GM19467 (cell line): ENCODE data around the gene MRPS18A.
A peak's percentile ranks its signal among the peaks of the same experiment; 100 is the strongest.

Source experiments
- ATAC-seq: cut with Tn5 transposase; IDR thresholded peaks from one replicate; pipeline ENCODE4 v1.9.1; 2021; ENCODE audit warnings: mild to moderate bottlenecking, moderate library complexity; ENCODE audit not compliant: unreplicated experiment

The MRPS18A gene

GRCh38 chr6:43687437-43688347, at the start of gene MRPS18A:
Gene MRPS18A, minus strand, starts transcription at chr6:43687791. Its CDS starts 12 bp downstream, at chr6:43687779.
- ATAC-seq: peak; percentile 79

DNA sequence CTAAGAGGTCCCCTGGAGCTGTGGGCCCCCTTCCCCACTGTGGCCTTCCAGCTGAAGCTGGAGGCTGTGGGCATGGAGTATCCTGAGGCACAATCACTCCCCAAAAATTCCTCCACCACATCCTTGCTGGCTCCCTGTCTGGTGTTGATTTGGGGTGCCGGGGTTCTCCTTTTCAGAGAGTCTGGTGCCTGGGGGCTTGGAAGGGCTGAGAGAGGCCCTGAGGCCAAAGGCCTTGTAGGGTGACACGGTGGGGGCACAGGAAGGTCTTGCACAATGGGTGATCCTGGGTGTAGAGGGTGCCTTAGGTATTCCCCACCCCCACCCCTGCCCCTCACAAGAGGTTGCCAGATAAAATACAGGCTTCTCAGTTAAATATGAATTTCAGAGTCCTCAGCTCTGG, 49.3 kb upstream of the MRPS18A start:
- no peak for ATAC-seq

DNA sequence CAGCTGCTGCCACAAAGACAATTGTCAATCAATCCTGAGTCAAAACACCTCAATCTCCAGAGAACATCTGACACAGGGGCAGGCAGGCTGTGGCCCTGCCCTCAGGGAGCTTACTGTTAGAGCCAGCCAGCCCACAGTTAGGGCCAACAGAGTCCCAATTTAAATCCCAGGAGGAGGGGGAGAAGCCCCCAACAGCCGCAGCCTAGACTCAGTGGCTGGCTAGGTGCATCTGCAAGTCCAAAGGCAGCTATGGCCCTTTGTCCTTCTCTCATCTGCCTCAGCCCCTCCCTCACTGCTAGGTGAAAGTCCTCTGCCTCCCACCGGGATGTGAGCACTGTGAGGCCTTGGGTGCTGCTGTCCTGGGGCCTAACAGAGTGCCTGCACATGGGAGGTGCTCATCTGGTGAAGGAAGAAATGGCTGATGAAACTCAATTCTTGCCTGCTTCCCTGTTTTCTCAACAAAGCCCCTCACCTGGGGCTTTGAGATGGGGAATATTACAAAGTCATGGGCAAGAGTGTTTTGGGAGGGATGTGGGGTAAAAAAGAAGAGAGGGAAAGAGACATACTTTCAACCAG, 48.7 kb upstream of the MRPS18A start:
- no peak for ATAC-seq

- ATAC-seq: no peak
These were observed 48.1 kb upstream of the MRPS18A start for GRCh38 chr6:43735642-43736199.

DNA sequence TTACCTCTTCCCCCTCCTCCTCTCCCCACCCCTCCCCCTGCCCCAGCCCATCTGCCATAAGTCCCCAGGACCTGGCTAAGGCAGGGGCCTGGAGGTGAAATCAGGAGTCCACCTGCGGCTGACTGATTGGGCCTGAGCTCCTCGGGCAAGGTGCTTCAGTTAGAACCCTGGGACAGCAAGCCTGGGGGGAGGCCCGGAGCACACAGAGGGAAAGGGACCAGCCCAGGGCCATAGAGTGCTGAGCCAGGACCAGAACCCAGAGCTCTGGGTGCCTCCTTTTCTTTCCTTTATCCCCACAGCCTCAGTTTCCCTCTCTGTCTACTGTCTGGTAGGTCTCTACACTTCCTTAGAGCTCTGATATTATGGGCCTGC, 46.7 kb upstream of the MRPS18A start:
- no peak for ATAC-seq

DNA sequence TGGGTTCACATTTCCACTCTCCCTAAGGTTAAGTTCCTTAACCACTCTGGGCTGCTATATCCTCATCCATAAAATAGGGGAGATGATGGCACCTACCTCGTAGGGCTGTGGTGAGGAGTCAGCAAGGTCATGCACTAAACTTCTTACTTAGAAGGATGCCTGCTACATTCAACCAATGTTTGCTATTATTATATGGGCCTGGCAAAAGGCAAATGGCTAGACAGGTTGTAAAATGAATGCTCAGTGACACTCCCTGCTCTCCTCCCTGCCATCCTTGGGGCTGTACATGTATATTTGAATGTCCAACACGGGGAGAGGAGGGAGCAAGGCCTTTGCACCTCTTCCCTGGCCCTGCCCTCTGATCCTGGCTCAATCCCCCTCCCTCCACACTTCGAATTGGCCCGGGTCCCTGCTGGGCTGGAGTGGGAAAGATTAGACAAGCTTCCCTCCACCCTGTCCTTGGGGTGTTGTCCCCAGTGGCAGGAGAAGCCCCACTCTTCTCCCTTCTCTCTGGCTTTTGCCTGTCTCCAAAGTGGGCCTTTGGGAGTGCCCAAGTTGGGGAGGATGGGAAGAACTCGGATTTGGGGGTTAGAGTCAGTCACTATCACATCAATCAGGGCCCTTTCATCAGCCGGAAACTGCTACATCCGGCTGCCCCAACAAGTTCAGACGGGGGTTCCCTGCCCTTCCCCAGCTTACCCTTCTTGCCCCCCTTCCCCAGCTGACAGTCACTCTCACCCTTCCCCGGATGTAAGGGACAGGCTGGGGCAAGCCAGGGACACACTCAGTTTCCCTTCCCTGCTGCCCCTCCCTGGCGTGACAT, 46.1 kb upstream of the MRPS18A start:
- no peak for ATAC-seq

GRCh38 chr6:43730634-43731033, 43.0 kb upstream of the MRPS18A start:
- ATAC-seq: no peak

DNA sequence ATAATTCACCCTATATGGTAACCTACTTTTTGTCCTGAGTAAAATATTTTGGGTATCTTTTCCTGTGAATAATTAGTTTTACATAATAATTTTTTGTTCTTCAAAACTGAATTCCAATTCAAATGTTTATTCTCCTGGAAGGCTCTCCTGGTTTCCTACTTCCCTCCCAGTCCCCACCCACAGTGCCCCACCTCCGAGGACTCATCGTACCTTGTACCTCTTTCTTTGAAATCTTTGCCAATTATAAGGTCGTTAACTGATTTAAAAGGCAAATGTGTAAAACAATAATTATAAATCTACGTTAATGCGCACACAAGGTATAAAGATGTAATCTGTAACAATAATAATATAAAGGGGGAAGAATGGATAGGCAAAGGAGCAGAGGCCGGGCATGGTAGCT, 41.9 kb upstream of the MRPS18A start:
- no peak for ATAC-seq

DNA sequence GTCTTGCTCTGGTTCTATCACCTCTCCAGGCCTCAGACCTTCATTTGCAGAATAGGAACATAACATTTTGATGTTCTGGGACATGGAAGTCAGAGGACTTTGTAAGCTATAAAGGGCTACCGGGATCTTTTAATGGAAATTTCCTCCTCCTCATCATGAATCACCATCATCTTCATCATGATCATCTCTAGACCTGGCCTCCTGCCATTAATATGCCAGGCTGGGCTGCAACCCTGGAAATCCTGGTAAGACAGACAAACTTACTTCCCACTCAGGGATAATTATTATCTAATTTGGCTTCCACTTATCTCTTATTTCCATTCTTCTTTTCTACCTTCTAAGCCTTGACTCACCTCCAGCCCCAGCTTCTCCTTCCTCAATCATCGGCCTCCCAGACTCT, 41.0 kb upstream of the MRPS18A start:
- no peak for ATAC-seq

- no peak for ATAC-seq
These were observed 40.0 kb upstream of the MRPS18A start for GRCh38 chr6:43727634-43728033.

- ATAC-seq: no peak
These were observed 38.3 kb upstream of the MRPS18A start for GRCh38 chr6:43725643-43726580.

- ATAC-seq: peak; percentile 64
These were observed 37.5 kb upstream of the MRPS18A start for GRCh38 chr6:43724914-43725642.

- no peak for ATAC-seq
These were observed 36.8 kb upstream of the MRPS18A start for GRCh38 chr6:43724354-43724753.

DNA sequence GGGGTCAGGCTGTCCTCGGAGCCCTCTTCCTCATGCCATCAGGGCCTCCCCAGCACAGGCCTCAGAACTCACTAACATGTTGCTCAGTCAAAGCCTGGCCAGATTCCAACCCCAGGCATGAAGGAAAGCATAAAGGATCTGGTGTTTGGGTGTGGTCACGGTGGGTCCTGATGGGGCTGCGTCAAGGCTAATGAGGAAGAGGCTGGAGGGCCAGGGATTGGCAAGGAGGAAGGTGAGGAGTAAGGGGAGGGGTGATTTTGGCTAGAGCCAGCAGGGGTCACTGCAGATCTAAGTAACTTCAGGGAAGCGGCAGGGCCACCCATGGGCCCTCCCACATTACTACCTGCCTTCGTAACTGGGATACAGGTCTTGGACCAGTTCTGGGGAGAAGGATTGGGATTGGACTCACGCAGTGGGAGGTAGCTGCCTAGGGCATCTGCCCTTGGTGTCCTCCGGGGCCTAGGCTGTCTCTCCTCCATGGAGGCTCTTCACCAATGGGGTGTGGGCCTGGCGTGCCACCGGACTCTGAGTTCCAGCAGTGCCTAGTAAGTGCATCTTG, 36.2 kb upstream of the MRPS18A start:
- no peak for ATAC-seq

GRCh38 chr6:43722920-43723545, 35.4 kb upstream of the MRPS18A start:
- no peak for ATAC-seq

- ATAC-seq: no peak
These were observed 33.4 kb upstream of the MRPS18A start for GRCh38 chr6:43720999-43721398.

DNA sequence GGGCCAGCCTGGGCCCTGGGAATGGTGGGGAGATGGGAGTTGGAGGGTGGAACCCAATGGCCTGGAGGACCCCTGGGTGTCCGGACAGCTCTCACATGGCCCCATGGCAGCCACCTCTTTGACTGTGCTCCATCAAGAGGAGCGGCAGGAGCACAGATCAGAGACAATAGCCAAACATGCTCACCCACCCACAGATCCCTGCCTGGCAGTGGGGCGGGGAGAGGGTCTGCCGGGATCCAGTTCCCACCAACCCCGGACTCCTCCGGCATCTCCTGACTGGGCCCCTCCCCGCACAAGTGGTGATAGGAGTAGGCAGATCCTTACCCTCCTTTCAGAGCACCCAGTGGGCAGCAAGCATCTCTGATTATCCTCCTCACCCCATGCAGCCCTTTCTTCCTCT, 31.9 kb upstream of the MRPS18A start:
- ATAC-seq: no peak

DNA sequence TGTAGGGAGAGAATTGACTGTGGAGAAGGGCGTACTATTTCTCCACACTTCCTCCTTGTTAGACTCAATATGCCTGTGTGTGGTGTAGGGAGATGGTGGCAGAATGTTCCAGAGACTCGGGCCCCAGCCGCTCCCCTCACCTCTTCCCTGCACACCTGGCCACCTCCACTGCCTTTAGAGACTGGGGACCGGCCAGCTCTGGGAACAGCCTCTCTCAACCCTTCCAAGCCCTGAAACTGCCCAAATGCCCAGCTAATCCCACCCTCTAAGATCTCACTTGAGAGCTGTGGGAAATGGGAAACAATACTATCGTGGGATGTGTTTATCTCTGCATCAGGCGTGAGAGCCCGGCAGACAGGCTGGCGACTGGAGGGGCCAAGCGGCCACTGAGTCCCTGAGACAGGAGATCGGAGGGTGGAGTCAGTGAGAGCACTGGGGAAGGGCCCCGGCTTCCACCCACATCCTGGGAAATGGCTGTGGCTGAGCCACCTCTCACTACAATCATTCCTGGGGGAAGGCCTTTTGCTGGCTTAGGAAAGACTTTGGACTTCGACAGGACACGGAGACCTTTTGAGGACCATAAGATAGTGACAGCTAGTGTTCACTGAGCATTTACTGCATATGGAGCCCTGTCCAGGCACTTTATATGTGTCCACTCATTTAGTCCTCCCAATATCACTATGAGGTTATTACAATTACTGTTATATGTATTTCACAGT, 31.0 kb upstream of the MRPS18A start:
- ATAC-seq: no peak
